GM18870 (cell line): Measurements from ENCODE around the gene MAN1C1.

Experiments used
- ATAC-seq: cut with Tn5 transposase; IDR thresholded peaks from one replicate; pipeline ENCODE4 v1.9.1; 2021; ENCODE audit warnings: moderate library complexity; ENCODE audit not compliant: unreplicated experiment

The MAN1C1 gene

DNA sequence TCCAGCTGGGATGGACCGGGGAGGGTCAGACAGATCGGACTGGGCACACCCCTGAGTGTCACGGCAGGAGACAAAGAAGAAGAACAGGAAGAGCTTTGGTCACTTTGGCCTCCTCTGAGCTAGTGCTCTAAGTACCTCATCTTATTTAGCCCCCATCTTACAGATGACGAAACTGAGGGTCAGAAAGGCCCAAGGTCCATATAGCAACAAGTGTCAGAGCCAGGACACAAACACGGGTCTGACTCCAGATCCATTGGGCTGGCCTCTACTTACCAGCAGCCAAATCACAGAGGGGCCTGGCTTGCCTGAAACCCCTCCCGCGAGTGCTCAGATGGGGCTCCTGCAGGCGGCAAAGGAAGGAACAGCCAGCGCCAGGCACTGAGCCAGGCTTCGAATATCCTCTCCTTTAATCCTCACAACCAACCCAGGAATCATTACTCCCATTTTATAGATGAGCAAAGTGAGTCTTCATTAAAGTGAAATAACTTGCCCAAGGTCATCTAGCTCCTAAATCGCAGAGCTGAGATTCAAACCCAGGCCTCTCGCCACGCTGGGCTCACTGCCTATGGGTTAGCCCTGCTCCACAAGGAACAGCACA, 157.7 kb downstream of the MAN1C1 start:
- no peak for ATAC-seq

DNA sequence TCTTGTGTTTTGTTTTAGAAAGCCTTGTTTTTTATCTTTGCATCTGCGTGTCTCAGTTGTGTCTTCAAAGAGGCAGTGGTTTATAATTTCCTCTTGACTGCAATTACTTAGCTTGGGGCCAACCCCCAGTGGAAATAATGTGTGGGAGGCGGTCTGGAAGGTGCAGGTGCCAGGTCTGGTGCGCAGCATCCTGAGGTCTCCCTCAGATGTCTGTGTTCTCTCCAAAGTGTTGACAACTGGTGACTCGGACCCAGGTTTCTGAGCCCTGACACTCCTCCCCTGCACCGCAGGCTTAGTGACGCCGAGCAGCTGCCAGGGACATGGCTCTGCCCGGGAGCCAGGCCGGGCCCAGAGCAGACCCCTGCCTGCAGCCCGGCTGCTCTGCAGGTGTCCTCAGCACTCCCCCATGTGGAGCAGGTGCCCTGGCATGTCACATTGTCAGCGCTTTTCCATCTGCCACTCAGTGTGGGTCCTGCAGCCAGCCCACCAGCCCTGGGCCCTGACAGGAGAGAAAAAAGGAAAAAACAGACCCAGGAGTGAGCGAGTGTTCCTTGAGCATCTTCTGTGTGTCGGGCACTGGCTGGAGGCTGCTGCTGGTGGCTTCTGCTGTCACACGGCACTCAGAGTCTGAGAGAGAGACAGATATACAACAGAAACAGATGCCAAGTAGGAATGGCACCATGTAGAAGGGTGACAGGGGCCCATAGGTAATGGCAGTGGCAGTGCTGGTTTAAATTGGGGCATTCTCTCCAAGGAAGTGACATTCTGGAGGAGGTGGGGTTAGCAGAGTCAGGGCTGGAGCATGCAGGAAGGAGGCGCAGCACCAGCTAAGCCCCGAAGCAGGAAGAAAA, 158.6 kb downstream of the MAN1C1 start:
- no peak for ATAC-seq

DNA sequence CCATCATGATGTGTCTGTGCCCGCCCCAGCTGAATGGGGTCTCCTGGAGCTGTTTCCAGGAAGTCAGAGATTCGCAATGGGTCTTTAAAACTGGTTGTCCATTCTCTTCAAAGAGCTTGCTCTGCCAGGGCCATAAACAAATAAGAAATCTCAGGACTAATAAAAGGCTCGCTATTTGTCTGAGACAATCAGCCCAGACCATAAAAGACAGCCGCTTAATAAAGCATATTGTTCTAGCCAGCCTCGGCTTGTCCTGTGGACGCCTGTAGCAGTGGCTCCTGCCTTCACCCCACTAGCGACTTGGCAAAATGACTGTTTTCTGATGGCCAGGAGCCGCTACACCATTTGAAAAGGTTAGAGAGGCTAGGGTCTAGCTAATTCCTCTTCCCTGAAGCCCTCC, 162.8 kb downstream of the MAN1C1 start:
- ATAC-seq: no peak

DNA sequence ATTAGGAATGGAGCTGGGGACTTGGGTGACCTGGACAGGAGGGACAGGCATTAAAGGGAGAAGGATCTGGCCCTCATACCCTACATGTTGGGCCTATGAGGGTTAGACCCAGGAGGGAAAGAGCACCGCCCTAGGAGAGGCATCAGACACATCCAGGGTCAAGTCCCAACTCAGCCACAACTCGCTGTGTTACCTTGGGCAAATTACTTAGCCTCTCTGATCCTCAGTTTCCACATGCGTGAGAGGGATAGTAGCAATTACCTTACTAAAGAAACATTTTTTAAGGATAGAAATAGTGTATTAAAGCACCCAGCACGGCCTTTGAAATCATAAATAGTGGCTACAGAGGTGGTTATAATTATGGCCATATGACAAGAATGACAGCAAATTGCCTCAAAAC, 163.3 kb downstream of the MAN1C1 start:
- ATAC-seq: no peak

DNA sequence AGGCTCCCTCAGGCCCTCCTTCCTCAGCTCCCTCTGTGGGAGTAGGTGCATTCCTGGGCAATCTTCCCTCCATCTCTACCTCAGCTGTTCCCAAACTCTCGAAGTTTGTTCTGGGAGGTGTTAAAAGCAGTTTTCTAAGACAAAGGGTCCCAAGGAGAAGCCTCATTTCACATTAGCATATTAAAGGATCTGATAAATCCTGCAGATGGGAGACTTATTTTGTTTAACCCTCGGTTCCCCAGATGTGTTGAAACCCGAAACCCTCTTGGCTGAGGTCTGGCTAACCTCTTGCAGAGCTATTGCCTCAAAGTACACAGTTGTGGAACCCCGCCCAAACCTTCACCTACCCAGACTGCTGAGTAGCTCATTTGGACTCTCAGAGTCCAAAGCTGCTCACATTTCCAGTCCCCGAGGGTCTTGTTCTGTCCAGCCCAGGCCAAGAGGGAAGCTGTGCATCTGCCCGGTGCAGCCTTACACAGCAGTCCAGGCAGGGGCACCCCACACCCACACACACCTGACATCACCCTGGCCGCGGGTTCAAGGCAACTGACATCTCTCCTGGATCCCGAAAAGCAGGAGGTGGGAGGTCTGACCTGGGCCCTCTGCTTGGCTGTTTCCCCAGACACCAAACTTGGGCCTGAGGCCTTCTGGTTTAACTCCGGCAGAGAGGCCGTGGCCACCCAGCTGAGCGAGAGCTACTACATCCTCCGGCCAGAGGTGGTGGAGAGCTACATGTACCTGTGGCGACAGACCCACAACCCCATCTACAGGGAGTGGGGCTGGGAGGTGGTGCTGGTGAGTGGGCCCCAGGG, 163.9 kb downstream of the MAN1C1 start:
- ATAC-seq: no peak

DNA sequence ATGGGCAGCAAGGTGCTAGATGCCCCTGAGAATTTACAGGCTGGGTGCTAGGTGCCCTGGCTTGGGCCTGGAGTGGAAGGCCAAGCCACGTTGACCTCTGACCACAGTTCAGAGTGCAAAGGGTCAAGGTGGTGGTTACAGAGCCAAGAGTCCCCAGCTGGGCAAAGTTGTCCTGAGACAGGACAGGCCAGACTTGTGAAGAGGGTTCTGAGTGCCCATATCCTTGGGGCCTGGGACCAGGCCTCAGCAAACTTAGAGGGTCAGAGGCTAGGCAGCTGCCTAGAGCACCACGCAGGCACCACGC, 164.5 kb downstream of the MAN1C1 start:
- no peak for ATAC-seq

DNA sequence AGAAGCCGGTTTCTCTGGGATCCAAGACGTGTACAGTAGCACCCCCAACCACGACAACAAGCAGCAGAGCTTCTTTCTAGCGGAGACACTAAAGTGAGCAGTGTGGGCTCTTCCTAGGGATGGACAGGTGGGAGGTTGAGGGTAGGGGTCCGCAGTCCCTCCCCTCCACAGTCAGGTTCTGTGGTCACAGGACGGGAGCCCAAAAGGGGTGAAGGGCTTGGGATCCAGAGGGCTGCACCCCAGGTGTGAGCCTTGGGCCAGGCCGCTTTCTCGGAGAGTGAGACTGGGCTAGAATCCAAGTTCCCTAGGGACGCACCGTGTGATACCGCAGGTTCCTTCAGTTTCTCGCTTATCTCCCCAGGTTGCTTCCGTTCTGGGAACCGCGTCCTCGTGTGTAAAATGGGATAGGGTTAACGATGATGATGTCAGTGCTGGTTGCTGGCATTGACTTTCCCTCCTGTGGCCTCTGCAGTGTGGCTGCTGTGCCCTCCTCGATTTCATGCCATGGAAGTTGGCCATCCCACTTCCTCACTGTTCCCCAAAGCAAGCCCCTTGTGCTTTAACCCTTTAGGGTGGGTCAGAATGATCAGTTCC, 166.1 kb downstream of the MAN1C1 start:
- no peak for ATAC-seq

DNA sequence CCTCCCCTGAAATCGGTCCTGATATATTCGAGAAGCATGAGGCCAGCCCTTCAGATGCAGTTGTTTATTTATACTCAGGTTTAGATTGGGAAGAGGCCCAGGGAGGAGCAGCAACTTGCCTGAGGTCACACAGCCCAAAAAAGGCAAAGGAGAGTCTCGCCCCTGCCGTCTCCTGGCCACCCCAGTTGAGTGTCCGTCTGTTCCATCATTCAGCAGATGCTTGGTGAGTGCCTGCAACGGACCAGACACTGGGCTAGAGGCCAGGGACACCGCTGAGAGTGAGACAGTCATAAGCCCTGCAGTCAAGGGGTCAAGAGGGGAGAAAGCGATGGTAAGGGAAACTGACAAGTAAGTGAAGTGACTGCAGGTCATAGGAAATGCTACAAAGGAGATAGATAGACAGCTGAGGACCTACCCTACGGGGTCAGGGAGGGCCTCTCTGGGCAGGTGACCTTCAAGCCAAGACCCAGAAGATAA, 168.0 kb downstream of the MAN1C1 start:
- ATAC-seq: no peak

DNA sequence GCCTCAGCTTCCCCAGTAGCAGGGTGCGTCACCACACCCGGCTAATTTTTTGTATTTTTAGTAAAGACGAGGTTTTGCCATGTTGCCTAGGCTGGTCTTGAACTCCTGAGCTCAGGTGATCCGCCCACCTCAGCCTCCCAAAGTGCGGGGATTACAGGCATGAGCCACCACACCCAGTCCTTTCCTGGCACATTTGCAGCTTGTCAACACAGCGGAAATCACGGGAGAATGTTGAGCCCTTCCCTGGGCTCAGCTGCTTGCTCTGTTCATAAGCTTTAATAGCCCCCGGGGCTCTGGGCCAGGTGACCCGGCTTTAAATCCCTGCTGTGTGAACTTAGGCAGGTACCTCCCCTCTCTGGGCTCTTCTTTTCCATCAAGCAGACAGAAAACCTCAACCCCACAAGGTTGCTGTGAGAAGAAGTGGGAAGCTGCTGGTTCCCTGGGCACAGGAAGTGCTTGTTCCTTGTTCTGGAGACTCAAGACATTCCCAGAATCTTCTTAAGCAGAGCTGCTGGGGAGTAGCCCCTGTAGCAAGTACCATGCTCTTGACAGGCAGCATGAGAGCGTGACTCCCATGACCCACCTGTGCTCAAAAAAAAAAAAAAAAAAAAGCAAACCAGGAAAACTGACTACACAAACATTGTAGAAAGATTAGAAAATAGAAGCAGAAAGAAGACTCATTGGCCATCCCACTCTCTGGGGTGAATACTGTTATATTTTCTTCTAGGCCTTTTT, 168.9 kb downstream of the MAN1C1 start:
- no peak for ATAC-seq

DNA sequence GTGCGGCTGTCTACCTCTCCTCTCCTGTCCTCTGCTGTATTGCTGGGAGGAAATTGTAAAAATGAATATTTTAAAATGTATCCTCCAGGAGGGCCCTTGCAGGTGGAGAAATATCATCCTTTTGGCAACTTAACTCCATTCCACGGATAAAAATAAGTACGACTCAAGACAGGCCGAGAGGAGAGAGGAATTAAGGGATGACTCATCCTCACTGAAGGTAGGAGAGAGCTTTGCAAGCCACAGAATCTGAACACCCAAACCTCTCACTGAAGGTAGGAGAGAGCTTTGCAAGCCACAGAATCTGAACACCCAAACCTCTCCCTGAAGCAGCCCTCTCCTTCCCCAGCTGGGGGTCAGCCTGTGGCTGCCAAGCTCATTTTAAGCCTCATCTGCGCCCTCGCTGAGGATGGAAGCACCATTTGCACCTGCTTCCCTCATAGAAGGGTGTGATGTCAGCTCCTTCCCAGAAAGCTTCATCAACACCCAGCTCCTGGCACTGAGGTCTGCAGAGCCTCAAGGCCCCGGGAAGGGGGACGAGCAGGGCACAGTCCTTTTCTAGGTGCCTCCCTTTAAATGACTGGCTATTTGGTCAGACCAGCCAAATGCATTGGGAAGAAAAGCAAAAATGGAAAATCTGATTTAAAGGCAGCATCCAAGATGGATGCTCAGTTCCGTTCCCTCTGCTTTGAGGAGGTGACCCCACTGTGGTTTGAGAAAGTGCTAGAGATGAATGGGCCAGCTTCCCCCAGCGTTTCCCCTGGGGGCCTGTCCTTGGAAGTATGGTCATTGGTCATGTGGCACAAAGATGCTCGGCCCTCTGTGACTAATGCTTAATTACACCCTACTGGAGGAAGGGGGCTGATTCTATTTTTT, 170.5 kb downstream of the MAN1C1 start:
- no peak for ATAC-seq

DNA sequence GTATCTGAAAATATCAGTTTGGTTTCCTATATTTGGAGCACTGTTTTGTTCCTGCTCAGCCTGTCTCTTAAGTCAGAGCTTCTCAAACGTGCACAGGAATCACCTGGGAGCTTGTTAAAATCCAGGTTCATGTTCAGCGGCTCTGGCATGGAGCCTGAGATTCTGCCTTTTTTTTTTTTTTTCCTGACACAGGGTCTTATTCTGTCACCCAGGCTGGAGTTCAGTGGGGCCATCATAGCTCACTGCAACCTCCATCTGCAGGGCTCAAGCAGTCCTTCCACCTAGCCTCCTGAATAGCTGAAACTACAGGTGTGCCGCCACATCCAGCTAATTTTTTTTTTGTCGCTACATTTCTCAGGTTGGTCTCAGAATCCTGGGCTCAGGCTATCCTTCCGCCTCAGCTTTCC, 171.2 kb downstream of the MAN1C1 start:
- ATAC-seq: no peak

DNA sequence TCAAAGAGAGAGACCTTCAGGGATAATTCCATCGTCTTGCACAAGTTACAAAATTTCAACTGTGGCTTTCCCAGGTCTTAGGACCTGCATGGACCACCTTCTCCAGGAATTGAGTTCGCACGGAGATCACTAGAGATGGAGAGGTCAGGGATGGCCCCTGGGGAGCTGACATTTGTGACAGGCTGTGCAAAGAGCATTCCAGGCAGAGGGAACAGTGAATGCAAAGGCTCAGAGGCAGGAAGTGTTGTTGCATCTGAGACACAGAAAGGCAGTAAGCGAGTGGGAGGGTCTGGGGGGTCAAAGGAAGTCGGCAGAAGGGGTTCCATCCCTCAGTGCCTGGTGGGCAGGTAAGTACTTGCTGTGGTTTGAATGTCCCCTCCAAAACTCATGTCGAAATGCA, 173.9 kb downstream of the MAN1C1 start:
- ATAC-seq: no peak

DNA sequence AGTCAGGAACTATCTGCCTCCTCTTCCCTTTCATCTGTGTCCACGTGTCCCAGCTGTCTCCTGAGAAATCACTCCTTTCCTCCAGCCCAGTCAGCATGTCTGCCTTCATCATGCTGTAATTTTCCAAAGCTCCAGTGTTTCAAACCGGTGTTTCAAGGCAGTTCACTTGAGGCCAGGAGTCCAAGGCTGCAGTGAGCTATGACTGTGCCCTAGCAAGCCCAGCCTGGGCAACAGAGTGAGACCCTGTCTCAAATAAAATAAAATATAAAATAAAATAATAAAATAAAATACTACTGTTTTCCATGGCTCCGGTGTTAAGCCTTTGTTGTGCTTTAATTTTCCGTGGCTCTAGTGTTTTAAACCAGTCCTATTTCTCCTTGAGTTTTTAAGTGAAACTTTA, 175.5 kb downstream of the MAN1C1 start:
- no peak for ATAC-seq

DNA sequence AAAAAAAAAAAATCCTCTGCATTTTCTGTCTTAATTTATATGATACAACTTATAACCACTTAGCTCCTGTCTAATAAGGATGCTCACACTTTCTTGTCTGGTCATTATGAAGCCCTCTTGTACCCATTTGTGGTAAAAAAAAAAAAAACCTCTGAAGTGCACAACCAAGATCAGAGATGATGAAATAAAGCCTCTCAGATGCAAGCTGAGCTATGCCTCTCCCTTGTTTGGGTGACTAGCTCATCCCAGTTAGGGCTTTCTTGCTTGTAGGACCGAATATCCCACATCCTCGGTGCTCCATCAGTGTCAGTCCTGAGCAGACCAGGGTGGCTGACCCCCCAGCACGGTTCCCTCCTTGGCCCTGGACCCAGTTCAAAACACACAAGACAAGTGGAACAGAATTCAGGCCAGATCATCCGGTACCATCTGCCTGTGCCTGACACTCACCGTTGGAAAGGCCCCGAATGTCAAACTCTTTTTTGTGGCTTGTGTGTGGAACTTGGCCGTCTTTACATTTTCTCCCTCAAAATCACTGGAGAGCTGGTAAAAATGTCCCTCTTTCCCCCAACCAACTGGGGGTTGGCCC, 177.1 kb downstream of the MAN1C1 start:
- ATAC-seq: no peak

DNA sequence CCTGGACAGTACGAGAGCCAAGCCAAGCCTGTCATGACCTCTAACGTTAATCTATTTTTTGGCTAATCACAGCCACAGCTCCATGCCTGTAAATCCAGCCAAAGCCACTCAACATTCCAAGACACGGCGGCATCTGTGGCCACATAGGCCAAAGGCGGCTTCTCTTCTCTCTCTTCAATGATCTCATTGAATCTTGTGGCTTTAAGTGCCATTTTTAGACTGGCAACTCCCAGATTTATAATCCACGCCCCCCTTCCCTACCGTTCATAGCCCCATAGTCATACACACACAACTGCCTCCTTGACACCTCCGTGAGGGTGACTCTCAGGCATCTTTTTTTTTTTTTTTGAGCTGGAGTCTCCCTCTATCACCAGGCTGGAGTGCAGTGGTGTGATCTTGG, 177.7 kb downstream of the MAN1C1 start:
- ATAC-seq: no peak

DNA sequence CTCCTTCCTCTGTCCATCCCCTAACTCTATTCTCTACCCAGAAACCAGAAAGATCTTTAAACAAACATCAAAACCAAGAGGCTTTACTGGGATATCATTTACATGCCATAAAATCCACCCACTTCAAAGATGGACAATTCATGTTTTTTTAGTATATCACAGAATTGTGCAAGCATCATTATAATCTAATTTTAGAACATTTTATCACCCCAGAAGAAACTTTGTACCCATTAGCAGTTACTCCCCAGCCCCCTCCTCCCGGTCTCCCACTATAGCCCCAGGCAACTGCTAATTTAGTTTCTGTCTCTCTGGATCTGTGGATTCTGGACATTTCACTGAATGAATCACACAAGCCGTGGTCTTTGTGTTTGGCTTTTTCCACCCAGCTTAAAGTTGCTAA, 178.6 kb downstream of the MAN1C1 start:
- ATAC-seq: no peak

DNA sequence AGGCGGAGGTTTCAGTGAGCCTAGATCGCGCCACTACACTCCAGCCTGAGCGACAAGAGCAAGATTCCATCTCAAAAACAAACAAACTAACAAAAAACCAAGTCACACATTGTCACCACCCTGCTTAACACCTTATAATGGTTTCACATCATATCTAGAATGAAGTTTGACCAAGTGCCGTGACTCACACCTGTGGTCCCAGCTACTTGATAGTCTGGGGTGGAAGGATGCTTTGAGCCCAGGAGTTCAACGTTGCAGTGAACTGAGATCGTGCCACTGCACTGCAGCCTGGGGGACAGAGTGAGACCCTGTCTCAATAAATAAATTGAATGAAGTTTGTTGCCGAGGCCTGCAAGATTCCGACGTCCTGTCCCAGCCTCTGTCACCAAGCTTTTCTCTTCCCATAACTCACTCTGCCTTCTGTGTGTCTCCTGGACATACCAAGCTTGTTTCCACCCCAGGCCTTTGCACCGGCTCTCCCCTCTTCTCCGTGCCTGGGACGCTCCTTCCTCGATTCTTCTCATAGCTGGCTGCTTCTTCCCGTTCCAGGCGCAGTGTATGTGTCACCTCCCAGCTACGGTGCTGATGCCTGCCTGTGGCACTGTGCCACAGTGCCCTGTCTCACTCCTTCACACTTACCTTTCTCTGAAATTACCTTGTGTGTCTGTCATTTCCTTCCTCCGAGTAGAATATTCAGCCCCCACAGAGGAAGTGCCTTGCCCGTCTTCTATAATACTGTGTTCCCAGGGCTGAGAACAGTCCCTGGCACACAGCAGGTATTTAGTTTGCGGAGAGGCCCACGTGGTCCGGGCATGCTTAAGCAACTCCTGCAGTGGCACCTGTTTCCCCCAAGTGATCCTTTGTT, 179.6 kb downstream of the MAN1C1 start:
- no peak for ATAC-seq

DNA sequence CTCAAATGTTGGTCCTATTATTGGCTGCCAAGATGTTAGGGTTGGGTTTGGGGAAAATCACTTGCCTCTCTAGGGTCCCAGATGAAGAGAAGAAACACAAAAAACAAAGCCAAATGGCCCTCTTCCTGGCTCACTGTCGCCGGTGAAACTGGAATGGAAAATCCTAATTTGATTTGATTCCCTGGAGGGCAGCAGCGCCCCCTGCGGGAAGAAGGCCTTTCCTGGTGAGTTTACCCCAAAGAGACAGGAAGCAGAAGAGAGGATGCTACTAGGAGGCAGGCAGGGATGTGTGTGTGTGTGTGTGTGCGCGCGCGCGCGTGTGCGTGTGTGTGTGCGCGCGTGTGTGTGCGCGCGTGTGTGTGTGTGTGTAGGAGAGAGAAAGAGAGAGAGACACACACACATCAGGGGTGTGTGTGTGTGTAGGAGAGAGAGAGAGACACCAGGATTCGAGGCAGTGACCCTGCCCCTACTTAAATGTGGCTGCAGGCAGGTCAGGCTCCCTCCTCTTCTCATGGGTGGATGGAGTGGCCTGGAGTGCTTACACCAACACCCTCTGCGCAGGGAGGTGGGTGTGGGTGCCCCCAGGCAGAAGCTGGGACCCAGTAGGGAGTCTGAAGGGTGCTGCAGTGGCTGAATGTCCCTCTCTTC, 180.3 kb downstream of the MAN1C1 start:
- ATAC-seq: no peak
